HUES48 (cell line): Measurements from ENCODE around the gene POLA1.

ENCODE experiments used
- H3K27ac ChIP-seq: one replicate; pipeline ENCODE4 v1.7.0; 2013; ENCODE audit warnings: low read depth, low read length, inconsistent platforms
- H3K27me3 ChIP-seq: 2 replicates; pipeline ENCODE4 v1.6.1; 2013; ENCODE audit warnings: mild to moderate bottlenecking, low read length; ENCODE audit not compliant: control insufficient read depth, insufficient read depth
- H3K36me3 ChIP-seq: 2 replicates; pipeline ENCODE4 v1.6.1; 2013; ENCODE audit warnings: low read length; ENCODE audit not compliant: control insufficient read depth, insufficient read depth
- H3K4me1 ChIP-seq: 2 replicates; pipeline ENCODE4 v1.6.1; 2013; ENCODE audit warnings: mild to moderate bottlenecking, low read length; ENCODE audit not compliant: control insufficient read depth, insufficient read depth
- H3K4me3 ChIP-seq: 2 replicates; pipeline ENCODE4 v1.5.1; 2013; ENCODE audit warnings: mild to moderate bottlenecking, low read depth, low read length
- H3K9ac ChIP-seq: 2 replicates; pipeline ENCODE4 v1.6.1; 2013; ENCODE audit warnings: mild to moderate bottlenecking, low read depth, low read length, moderate library complexity
- H3K9me3 ChIP-seq: 2 replicates; pipeline ENCODE4 v1.6.1; 2013; ENCODE audit warnings: low read length; ENCODE audit not compliant: control insufficient read depth, insufficient read depth

The POLA1 gene

GRCh38 chrX:24993879-24994278, 300.2 kb downstream of the POLA1 start:
- H3K4me1 ChIP-seq, result peaks cover 70% of the 10 kb centered on the region
- H3K36me3 ChIP-seq, result no peaks in the 10 kb centered on the region
- H3K9ac ChIP-seq, result no peak overlapping the region
- no peaks in the 10 kb centered on the region for H3K9me3 ChIP-seq
- no peak overlapping the region for H3K4me3 ChIP-seq
- H3K27ac ChIP-seq, result no peak overlapping the region
- peaks cover 30% of the 10 kb centered on the region for H3K27me3 ChIP-seq

- Histone ChIP-seq H3K4me3 (no peak overlapping the region), H3K9ac (no peak overlapping the region), H3K36me3 (no peaks in the 10 kb centered on the region), H3K4me1 (peaks cover 80% of the 10 kb centered on the region), H3K27me3 (peaks cover 53% of the 10 kb centered on the region), H3K27ac (no peak overlapping the region), H3K9me3 (no peaks in the 10 kb centered on the region)
Measured at GRCh38 chrX:24996096-24996709, 302.5 kb downstream of the POLA1 start.

- peak overlapping the region; percentile 10; the same call in 1 of the 2 replicates for H3K4me3 ChIP-seq
- peaks cover 86% of the 10 kb centered on the region for H3K27me3 ChIP-seq
- H3K4me1 ChIP-seq, result peaks cover 77% of the 10 kb centered on the region
- H3K9ac ChIP-seq, result no peak overlapping the region
- H3K27ac ChIP-seq, result no peak overlapping the region
- no peaks in the 10 kb centered on the region for H3K9me3 ChIP-seq
- no peaks in the 10 kb centered on the region for H3K36me3 ChIP-seq
Measured at GRCh38 chrX:24999511-24999910, 305.8 kb downstream of the POLA1 start.

- H3K36me3 ChIP-seq, result no peaks in the 10 kb centered on the region
- peak overlapping the region; percentile 61; the same call in 1 of the 2 replicates for H3K4me3 ChIP-seq
- peaks cover 99% of the 10 kb centered on the region for H3K27me3 ChIP-seq
- H3K9ac ChIP-seq, result no peak overlapping the region
- no peaks in the 10 kb centered on the region for H3K9me3 ChIP-seq
- no peak overlapping the region for H3K27ac ChIP-seq
- peaks cover 70% of the 10 kb centered on the region for H3K4me1 ChIP-seq
Measured at GRCh38 chrX:25001808-25002660, 308.3 kb downstream of the POLA1 start.

GRCh38 chrX:25002661-25003020, 308.9 kb downstream of the POLA1 start:
- H3K9me3 ChIP-seq, result no peaks in the 10 kb centered on the region
- peaks cover 67% of the 10 kb centered on the region for H3K4me1 ChIP-seq
- no peaks in the 10 kb centered on the region for H3K36me3 ChIP-seq
- peak overlapping the region; percentile 61 for H3K4me3 ChIP-seq
- no peak overlapping the region for H3K9ac ChIP-seq
- H3K27me3 ChIP-seq, result peaks cover 99% of the 10 kb centered on the region
- H3K27ac ChIP-seq, result no peak overlapping the region

GRCh38 chrX:25003066-25003849, 309.5 kb downstream of the POLA1 start:
- H3K9me3 ChIP-seq, result no peaks in the 10 kb centered on the region
- H3K4me3 ChIP-seq, result peak overlapping the region; percentile 61
- H3K27me3 ChIP-seq, result peaks cover 99% of the 10 kb centered on the region
- peaks cover 61% of the 10 kb centered on the region for H3K4me1 ChIP-seq
- no peaks in the 10 kb centered on the region for H3K36me3 ChIP-seq
- no peak overlapping the region for H3K9ac ChIP-seq
- H3K27ac ChIP-seq, result no peak overlapping the region

GRCh38 chrX:25004040-25004439, 310.3 kb downstream of the POLA1 start:
- Histone ChIP-seq H3K9me3 (no peaks in the 10 kb centered on the region), H3K4me1 (peaks cover 53% of the 10 kb centered on the region), H3K9ac (no peak overlapping the region), H3K27ac (no peak overlapping the region), H3K36me3 (no peaks in the 10 kb centered on the region), H3K27me3 (peaks cover 99% of the 10 kb centered on the region), H3K4me3 (peak overlapping the region; percentile 44)

- no peak overlapping the region for H3K9ac ChIP-seq
- H3K4me1 ChIP-seq, result peaks cover 53% of the 10 kb centered on the region
- H3K9me3 ChIP-seq, result no peaks in the 10 kb centered on the region
- H3K27me3 ChIP-seq, result peaks cover 99% of the 10 kb centered on the region
- no peak overlapping the region for H3K27ac ChIP-seq
- H3K36me3 ChIP-seq, result no peaks in the 10 kb centered on the region
- peak overlapping the region; percentile 44 for H3K4me3 ChIP-seq
Measured at GRCh38 chrX:25004485-25005032, 310.8 kb downstream of the POLA1 start.

GRCh38 chrX:25005034-25005381, 311.3 kb downstream of the POLA1 start:
- Histone ChIP-seq H3K4me1 (peaks cover 52% of the 10 kb centered on the region), H3K27me3 (peaks cover 99% of the 10 kb centered on the region), H3K4me3 (peak overlapping the region; percentile 44; the same call in 1 of the 2 replicates), H3K27ac (no peak overlapping the region), H3K9ac (no peak overlapping the region), H3K9me3 (no peaks in the 10 kb centered on the region), H3K36me3 (no peaks in the 10 kb centered on the region)

GRCh38 chrX:25005382-25006185, 311.9 kb downstream of the POLA1 start:
- Histone ChIP-seq H3K4me1 (peaks cover 52% of the 10 kb centered on the region), H3K36me3 (no peaks in the 10 kb centered on the region), H3K4me3 (peak overlapping the region; percentile 44; the same call in 1 of the 2 replicates), H3K9ac (no peak overlapping the region), H3K27me3 (peaks cover 100% of the 10 kb centered on the region), H3K9me3 (no peaks in the 10 kb centered on the region), H3K27ac (no peak overlapping the region)
